ENCODE results near the gene TMEM41A. TPM values are rescaled to one million over a fixed set of nuclear protein-coding genes. Genes with fewer than 3 reads are reported as not detected.
"Not testable (repeated sequence)": the region's sequence is repeated elsewhere in the genome, so short reads cannot be mapped to it uniquely, and the experiment has no call there.

Gene TMEM41A
- total and polyA plus RNA-seq, 4 donors: 15.3 to 18.4 (median 16.9) TPM

GRCh38 chr3:185502987-185503386, 4.2 kb upstream of the TMEM41A start:
- Histone ChIP-seq H3K27ac (ENCODE audit: low read depth, low read length) (no peak overlapping the region), H3K4me1 (ENCODE audit: control insufficient read depth, insufficient read depth, low read length) (peaks cover 7% of the 10 kb centered on the region), H3K4me3 (ENCODE audit: low read depth, low read length) (no peak overlapping the region), H3K9me3 (ENCODE audit: control insufficient read depth, insufficient read depth, low read length) (no peaks in the 10 kb centered on the region), H3K27me3 (ENCODE audit: control insufficient read depth, insufficient read depth, low read length) (no peaks in the 10 kb centered on the region), H3K36me3 (ENCODE audit: control insufficient read depth, insufficient read depth, low read length) (no peaks in the 10 kb centered on the region)
- DNase-seq (ENCODE audit: low read depth in 4 of 6, low spot score in 6 of 6): no peak
- WGBS (ENCODE audit: insufficient coverage): 82% methylated on average over 3 of the region's 3 CpGs

GRCh38 chr3:185490241-185490640, 8.6 kb downstream of the TMEM41A start:
- DNase-seq (ENCODE audit: low read depth in 4 of 6, low spot score in 6 of 6): no peak
- 94% methylated on average over 2 of the region's 4 CpGs for WGBS (ENCODE audit: insufficient coverage)
- Histone ChIP-seq H3K27ac (ENCODE audit: low read depth, low read length) (no peak overlapping the region), H3K36me3 (ENCODE audit: control insufficient read depth, insufficient read depth, low read length) (peaks cover 29% of the 10 kb centered on the region), H3K27me3 (ENCODE audit: control insufficient read depth, insufficient read depth, low read length) (no peaks in the 10 kb centered on the region), H3K4me1 (ENCODE audit: control insufficient read depth, insufficient read depth, low read length) (no peaks in the 10 kb centered on the region), H3K9me3 (ENCODE audit: control insufficient read depth, insufficient read depth, low read length) (no peaks in the 10 kb centered on the region), H3K4me3 (ENCODE audit: low read depth, low read length) (no peak overlapping the region)

GRCh38 chr3:185489462-185489861, 9.4 kb downstream of the TMEM41A start:
- no peak overlapping the region for H3K4me3 ChIP-seq (ENCODE audit: low read depth, low read length)
- no peaks in the 10 kb centered on the region for H3K9me3 ChIP-seq (ENCODE audit: control insufficient read depth, insufficient read depth, low read length)
- H3K27me3 ChIP-seq (ENCODE audit: control insufficient read depth, insufficient read depth, low read length): no peaks in the 10 kb centered on the region
- H3K4me1 ChIP-seq (ENCODE audit: control insufficient read depth, insufficient read depth, low read length): no peaks in the 10 kb centered on the region
- no peak for DNase-seq (ENCODE audit: low read depth in 4 of 6, low spot score in 6 of 6)
- H3K27ac ChIP-seq (ENCODE audit: low read depth, low read length): no peak overlapping the region
- H3K36me3 ChIP-seq (ENCODE audit: control insufficient read depth, insufficient read depth, low read length): peaks cover 21% of the 10 kb centered on the region
- WGBS (ENCODE audit: insufficient coverage): 80% methylated on average over 1 of the region's 3 CpGs

GRCh38 chr3:185488465-185488864, 10.4 kb downstream of the TMEM41A start:
- no peaks in the 10 kb centered on the region for H3K4me1 ChIP-seq (ENCODE audit: control insufficient read depth, insufficient read depth, low read length)
- DNase-seq (ENCODE audit: low read depth in 4 of 6, low spot score in 6 of 6): no peak
- H3K9me3 ChIP-seq (ENCODE audit: control insufficient read depth, insufficient read depth, low read length): no peaks in the 10 kb centered on the region
- peaks cover 14% of the 10 kb centered on the region for H3K36me3 ChIP-seq (ENCODE audit: control insufficient read depth, insufficient read depth, low read length)
- H3K4me3 ChIP-seq (ENCODE audit: low read depth, low read length): no peak overlapping the region
- H3K27me3 ChIP-seq (ENCODE audit: control insufficient read depth, insufficient read depth, low read length): no peaks in the 10 kb centered on the region
- WGBS (ENCODE audit: insufficient coverage): 94% methylated on average over 5 of the region's 5 CpGs
- no peak overlapping the region for H3K27ac ChIP-seq (ENCODE audit: low read depth, low read length)

- peaks cover 15% of the 10 kb centered on the region for H3K36me3 ChIP-seq (ENCODE audit: control insufficient read depth, insufficient read depth, low read length)
Observed at GRCh38 chr3:185486394-185486793, 12.4 kb downstream of the TMEM41A start.

GRCh38 chr3:185484296-185484695, 14.5 kb downstream of the TMEM41A start:
- no peaks in the 10 kb centered on the region for H3K4me1 ChIP-seq (ENCODE audit: control insufficient read depth, insufficient read depth, low read length)
- H3K27me3 ChIP-seq (ENCODE audit: control insufficient read depth, insufficient read depth, low read length): no peaks in the 10 kb centered on the region
- no peak overlapping the region for H3K27ac ChIP-seq (ENCODE audit: low read depth, low read length)
- no peak overlapping the region for H3K4me3 ChIP-seq (ENCODE audit: low read depth, low read length)
- peaks cover 16% of the 10 kb centered on the region for H3K36me3 ChIP-seq (ENCODE audit: control insufficient read depth, insufficient read depth, low read length)
- no peak for DNase-seq (ENCODE audit: low read depth in 4 of 6, low spot score in 6 of 6)
- WGBS (ENCODE audit: insufficient coverage): no CpG with 5 or more reads among the region's 3 CpGs
- H3K9me3 ChIP-seq (ENCODE audit: control insufficient read depth, insufficient read depth, low read length): no peaks in the 10 kb centered on the region

More at GRCh38 chr3:185486394-185486793, 12.4 kb downstream of the TMEM41A start:
- Histone ChIP-seq H3K4me3 (ENCODE audit: low read depth, low read length) (no peak overlapping the region), H3K9me3 (ENCODE audit: control insufficient read depth, insufficient read depth, low read length) (no peaks in the 10 kb centered on the region), H3K4me1 (ENCODE audit: control insufficient read depth, insufficient read depth, low read length) (no peaks in the 10 kb centered on the region), H3K27me3 (ENCODE audit: control insufficient read depth, insufficient read depth, low read length) (no peaks in the 10 kb centered on the region), H3K27ac (ENCODE audit: low read depth, low read length) (no peak overlapping the region)
- 96% methylated on average over 3 of the region's 5 CpGs for WGBS (ENCODE audit: insufficient coverage)
- no peak for DNase-seq (ENCODE audit: low read depth in 4 of 6, low spot score in 6 of 6)

- H3K27ac ChIP-seq (ENCODE audit: low read depth, low read length): no peak overlapping the region
- H3K27me3 ChIP-seq (ENCODE audit: control insufficient read depth, insufficient read depth, low read length): no peaks in the 10 kb centered on the region
- peaks cover 20% of the 10 kb centered on the region for H3K36me3 ChIP-seq (ENCODE audit: control insufficient read depth, insufficient read depth, low read length)
- DNase-seq (ENCODE audit: low read depth in 4 of 6, low spot score in 6 of 6): no peak
- whole genome bisulfite sequencing (ENCODE audit: insufficient coverage): no CpG with 5 or more reads among the region's 2 CpGs
- no peaks in the 10 kb centered on the region for H3K9me3 ChIP-seq (ENCODE audit: control insufficient read depth, insufficient read depth, low read length)
- no peak overlapping the region for H3K4me3 ChIP-seq (ENCODE audit: low read depth, low read length)
- H3K4me1 ChIP-seq (ENCODE audit: control insufficient read depth, insufficient read depth, low read length): no peaks in the 10 kb centered on the region
Observed at GRCh38 chr3:185479373-185479945, 19.4 kb downstream of the TMEM41A start.

GRCh38 chr3:185477316-185477715, 21.5 kb downstream of the TMEM41A start:
- Histone ChIP-seq H3K27me3 (ENCODE audit: control insufficient read depth, insufficient read depth, low read length) (no peaks in the 10 kb centered on the region), H3K27ac (ENCODE audit: low read depth, low read length) (no peak overlapping the region), H3K36me3 (ENCODE audit: control insufficient read depth, insufficient read depth, low read length) (peaks cover 32% of the 10 kb centered on the region), H3K4me1 (ENCODE audit: control insufficient read depth, insufficient read depth, low read length) (no peaks in the 10 kb centered on the region), H3K9me3 (ENCODE audit: control insufficient read depth, insufficient read depth, low read length) (no peaks in the 10 kb centered on the region), H3K4me3 (ENCODE audit: low read depth, low read length) (no peak overlapping the region)
- WGBS (ENCODE audit: insufficient coverage): 67% methylated on average over 1 of the region's 3 CpGs
- peak in 1 of 6 donors; percentile 51 for DNase-seq (ENCODE audit: low read depth in 4 of 6, low spot score in 6 of 6)

- not testable (repeated sequence) for H3K27me3 ChIP-seq (ENCODE audit: control insufficient read depth, insufficient read depth, low read length); H3K27ac ChIP-seq (ENCODE audit: low read depth, low read length); H3K4me1 ChIP-seq (ENCODE audit: control insufficient read depth, insufficient read depth, low read length); H3K9me3 ChIP-seq (ENCODE audit: control insufficient read depth, insufficient read depth, low read length); H3K4me3 ChIP-seq (ENCODE audit: low read depth, low read length); DNase-seq (ENCODE audit: low read depth in 4 of 6, low spot score in 6 of 6)
- no CpG with 5 or more reads among the region's 6 CpGs for WGBS (ENCODE audit: insufficient coverage)
- peaks cover 24% of the 10 kb centered on the region for H3K36me3 ChIP-seq (ENCODE audit: control insufficient read depth, insufficient read depth, low read length)
Observed at GRCh38 chr3:185474922-185475321, 23.9 kb downstream of the TMEM41A start.

GRCh38 chr3:185473290-185473815, 25.5 kb downstream of the TMEM41A start:
- H3K27me3 ChIP-seq (ENCODE audit: control insufficient read depth, insufficient read depth, low read length): no peaks in the 10 kb centered on the region
- H3K9me3 ChIP-seq (ENCODE audit: control insufficient read depth, insufficient read depth, low read length): no peaks in the 10 kb centered on the region
- WGBS (ENCODE audit: insufficient coverage): 95% methylated on average over 14 of the region's 15 CpGs
- H3K36me3 ChIP-seq (ENCODE audit: control insufficient read depth, insufficient read depth, low read length): peaks cover 25% of the 10 kb centered on the region
- H3K27ac ChIP-seq (ENCODE audit: low read depth, low read length): no peak overlapping the region
- H3K4me1 ChIP-seq (ENCODE audit: control insufficient read depth, insufficient read depth, low read length): no peaks in the 10 kb centered on the region
- DNase-seq (ENCODE audit: low read depth in 4 of 6, low spot score in 6 of 6): no peak
- no peak overlapping the region for H3K4me3 ChIP-seq (ENCODE audit: low read depth, low read length)
